Stromal cell of bone marrow (primary cell): ENCODE measurements around the gene HTR3E.

Experiments
- DNase-seq: peaks from one replicate; pipeline ENCODE4 v3.0.0-alpha.2; 2012; ENCODE audit warnings: low read depth

The HTR3E gene

DNA sequence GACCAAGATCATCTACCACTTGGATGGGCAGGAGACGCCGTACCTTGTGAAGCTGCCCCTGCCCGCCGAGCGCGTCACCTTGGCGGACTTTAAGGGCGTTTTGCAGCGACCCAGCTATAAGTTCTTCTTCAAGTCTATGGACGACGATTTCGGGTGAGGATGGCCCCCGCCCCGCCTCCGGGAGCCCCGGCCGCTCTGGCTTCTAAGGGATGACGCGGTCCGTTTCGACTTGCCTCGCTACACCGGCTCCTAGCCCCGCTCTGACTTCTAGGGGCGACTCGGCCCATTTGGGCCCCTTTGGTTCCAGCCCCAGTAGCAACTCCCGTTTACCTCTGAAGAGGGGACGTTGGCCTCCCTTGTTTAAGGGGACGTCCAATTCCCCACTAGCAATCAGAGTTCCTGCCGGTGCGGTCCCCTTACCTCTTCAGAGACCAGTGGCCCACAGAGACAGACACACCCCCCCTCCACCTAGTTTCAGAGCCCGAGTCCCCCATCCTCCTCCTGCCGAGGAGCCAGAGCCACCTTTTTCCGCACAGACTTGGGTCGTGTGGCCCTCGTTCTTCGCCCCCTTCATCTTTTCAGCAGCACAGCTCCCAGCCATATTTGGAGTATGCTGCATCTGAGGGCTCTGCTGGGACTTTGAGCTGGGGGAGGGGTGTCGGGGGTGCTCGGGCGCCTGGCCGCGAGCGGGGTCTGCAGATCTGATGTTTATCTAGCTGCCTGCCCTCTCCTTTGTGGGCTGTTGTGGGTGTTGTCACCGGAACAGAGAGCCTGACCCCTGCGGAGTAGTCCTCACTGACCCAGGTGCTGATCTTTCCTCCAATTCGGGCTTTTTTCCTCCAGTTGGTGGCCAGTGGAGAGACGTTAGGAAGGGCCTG lies 59.0 kb downstream of the HTR3E start:
- DNase-seq, result no peak

DNA sequence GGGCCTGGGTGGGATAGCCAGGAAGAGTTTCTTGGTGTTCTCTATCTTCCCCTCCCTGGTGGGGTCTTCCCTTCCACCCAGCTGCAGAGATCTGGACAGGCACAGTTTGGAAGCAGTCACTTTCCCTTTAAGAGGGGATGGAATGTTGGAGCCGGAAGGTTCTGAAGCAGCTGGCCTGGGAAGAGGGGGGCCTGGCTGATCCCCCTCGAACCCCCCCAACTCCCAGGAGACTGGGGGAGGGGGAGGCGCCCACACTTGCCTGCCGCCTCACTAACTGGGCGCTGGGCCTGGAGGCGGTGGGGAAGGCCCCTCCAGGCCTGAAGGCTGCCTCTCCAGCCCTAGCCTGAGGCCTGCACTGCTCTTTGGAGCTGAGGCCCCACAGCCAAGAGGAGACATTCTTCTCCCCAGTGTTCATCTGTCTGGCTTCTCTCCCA lies 59.7 kb downstream of the HTR3E start:
- no peak for DNase-seq
